ENCODE results near the gene MATR3. TPM values are rescaled to one million over a fixed set of nuclear protein-coding genes. Genes with fewer than 3 reads are reported as not detected.

MATR3 gene
- total and polyA plus RNA-seq, 9 donors: 174 to 297 (median 222) TPM

DNA sequence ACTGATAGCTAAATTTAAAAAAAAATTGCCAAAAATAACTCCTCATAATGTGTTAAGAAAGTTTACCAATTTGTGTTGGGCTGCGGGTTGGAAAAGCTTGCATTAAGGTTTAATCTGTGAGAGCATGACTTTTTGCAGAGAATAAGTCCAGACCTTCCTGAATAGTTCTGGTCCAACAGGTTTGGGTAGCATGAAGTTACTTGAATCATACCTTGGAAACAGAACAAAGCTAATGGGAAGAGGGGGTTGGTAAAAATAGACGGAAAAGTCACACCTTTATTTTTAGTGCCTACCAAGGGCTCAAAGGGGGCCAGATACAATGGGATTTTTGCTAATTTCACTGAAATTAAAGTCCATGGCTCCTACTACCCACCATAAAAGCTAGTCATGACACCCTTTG lies 17.1 kb upstream of the MATR3 start:
- DNase-seq: no peak

DNA sequence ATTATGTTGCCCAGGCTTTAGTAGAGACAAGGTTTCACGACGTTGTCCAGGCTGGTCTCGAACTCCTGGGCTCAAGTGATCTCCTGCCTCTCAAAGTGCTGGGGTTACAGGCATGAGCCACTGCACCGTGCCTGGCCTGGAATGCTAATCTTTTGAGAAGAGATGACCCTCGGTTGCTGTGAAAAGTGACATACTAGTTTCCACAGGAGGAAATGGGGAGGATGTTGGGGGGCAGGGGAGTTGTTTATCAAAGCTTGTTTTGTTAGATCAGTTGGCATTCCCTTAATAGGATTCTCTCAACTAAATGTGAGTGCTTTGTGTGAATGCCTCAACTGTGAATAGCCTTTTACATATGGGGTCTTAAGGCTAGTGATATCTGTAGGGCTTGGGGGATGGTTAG lies 16.4 kb upstream of the MATR3 start:
- WGBS, 3 donors: 69% methylated on average over 5 of the region's 5 CpGs
- TF ChIP-seq, protein P1, sequence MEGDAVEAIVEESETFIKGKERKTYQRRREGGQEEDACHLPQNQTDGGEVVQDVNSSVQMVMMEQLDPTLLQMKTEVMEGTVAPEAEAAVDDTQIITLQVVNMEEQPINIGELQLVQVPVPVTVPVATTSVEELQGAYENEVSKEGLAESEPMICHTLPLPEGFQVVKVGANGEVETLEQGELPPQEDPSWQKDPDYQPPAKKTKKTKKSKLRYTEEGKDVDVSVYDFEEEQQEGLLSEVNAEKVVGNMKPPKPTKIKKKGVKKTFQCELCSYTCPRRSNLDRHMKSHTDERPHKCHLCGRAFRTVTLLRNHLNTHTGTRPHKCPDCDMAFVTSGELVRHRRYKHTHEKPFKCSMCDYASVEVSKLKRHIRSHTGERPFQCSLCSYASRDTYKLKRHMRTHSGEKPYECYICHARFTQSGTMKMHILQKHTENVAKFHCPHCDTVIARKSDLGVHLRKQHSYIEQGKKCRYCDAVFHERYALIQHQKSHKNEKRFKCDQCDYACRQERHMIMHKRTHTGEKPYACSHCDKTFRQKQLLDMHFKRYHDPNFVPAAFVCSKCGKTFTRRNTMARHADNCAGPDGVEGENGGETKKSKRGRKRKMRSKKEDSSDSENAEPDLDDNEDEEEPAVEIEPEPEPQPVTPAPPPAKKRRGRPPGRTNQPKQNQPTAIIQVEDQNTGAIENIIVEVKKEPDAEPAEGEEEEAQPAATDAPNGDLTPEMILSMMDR (IDR thresholded peaks at IDR 0.05): no peak
- TF ChIP-seq EP300 (IDR thresholded peaks at IDR 0.05) (no peak), POLR2A (IDR thresholded peaks at IDR 0.05) (no peak)
- Histone ChIP-seq H3K27ac (no peak overlapping the region), H3K4me3 (no peak overlapping the region), H3K4me1 (ENCODE audit: insufficient read depth) (peaks cover 5% of the 10 kb centered on the region), H3K9me3 (no peaks in the 10 kb centered on the region), H3K36me3 (no peaks in the 10 kb centered on the region), H3K27me3 (no peaks in the 10 kb centered on the region)
- DNase-seq: no peak
- intact Hi-C loops (cut with DNase I): no loop called here

More for the DNA sequence above, 17.1 kb upstream of the MATR3 start:
- Histone ChIP-seq H3K27me3 (no peaks in the 10 kb centered on the region), H3K36me3 (no peaks in the 10 kb centered on the region), H3K4me1 (ENCODE audit: insufficient read depth) (peaks cover 5% of the 10 kb centered on the region), H3K27ac (no peak overlapping the region), H3K9me3 (no peaks in the 10 kb centered on the region), H3K4me3 (no peak overlapping the region)
- TF ChIP-seq POLR2A (IDR thresholded peaks at IDR 0.05): no peak
- no peak for TF ChIP-seq EP300 (IDR thresholded peaks at IDR 0.05)
- TF ChIP-seq, protein P1 (IDR thresholded peaks at IDR 0.05): no peak
- 79 to 84% (median 82%) methylated on average over 2 of the region's 2 CpGs for WGBS, 3 donors
- intact Hi-C loops (cut with DNase I): no loop called here

DNA sequence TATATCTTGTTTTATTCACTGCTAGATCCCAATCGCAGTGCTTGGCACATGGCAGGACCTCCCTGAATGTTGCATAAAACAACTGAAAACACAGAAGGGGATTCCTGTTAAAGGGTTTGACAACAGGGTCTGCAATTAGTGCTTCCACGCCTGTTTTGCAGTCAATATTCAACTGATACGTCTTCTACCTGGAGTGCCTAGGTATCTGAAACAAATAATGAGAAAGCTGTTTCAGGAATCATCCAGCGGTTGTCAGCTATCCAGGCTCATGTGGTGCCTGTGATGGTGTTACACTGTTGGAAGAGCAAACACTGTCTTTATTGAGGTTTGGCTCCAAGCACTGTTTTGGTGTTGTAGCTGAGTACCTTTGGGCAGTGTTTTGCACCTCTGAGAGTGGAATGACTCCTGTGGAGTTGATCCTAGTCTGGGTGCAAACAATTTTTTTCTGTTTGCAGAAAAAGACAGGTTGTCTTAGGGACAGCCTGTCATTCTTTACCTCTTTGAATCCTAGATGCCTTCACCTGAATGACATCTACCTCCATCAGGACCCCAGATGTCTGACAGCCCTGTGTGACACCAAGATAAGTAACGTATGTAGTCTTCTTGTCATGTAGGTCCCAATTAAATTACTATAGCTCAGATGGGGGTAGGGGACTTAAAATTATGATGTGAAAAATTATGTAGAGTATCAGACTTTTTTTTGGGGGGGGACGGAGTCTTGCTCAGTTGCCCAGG lies 14.8 kb upstream of the MATR3 start:
- 94 to 96% (median 94%) methylated on average over 6 of the region's 6 CpGs for WGBS, 3 donors
- no peaks in the 10 kb centered on the region for H3K27me3 ChIP-seq
- no peaks in the 10 kb centered on the region for H3K36me3 ChIP-seq
- no peaks in the 10 kb centered on the region for H3K4me1 ChIP-seq (ENCODE audit: insufficient read depth)
- intact Hi-C loops (cut with DNase I): no loop called here
- H3K9me3 ChIP-seq: no peaks in the 10 kb centered on the region
- DNase-seq: no peak
- H3K27ac ChIP-seq: no peak overlapping the region
- H3K4me3 ChIP-seq: no peak overlapping the region
- TF ChIP-seq POLR2A (IDR thresholded peaks at IDR 0.05): no peak
- TF ChIP-seq, protein P1 (IDR thresholded peaks at IDR 0.05): no peak
- TF ChIP-seq EP300 (IDR thresholded peaks at IDR 0.05): no peak

DNA sequence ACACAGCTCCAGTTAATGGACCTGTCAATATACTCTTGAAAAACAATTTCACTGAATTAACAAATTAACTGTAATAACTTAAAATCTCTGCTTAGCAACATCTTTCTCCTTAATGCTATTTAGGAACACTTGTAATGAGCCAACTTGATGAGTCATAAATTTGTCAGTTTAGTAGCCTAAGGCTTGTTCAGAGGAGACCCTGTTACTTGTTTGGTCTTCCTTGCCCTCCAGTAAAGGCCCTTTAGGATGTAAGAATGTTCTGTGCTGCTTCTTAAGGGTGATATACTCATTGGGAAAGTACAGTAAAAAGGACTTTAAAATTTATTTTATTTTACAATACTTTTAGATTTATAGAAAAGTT lies 11.4 kb upstream of the MATR3 start:
- no peaks in the 10 kb centered on the region for H3K36me3 ChIP-seq
- intact Hi-C loops (cut with DNase I): no loop called here
- H3K27ac ChIP-seq: no peak overlapping the region
- no peaks in the 10 kb centered on the region for H3K27me3 ChIP-seq
- H3K4me3 ChIP-seq: no peak overlapping the region
- H3K9me3 ChIP-seq: no peaks in the 10 kb centered on the region
- no peak for DNase-seq
- no peaks in the 10 kb centered on the region for H3K4me1 ChIP-seq (ENCODE audit: insufficient read depth)
- TF ChIP-seq, protein P1 (IDR thresholded peaks at IDR 0.05): no peak
